GM12878 (cell line): ENCODE data around the gene RASIP1. TPM values are rescaled to one million over a fixed set of nuclear protein-coding genes. Genes with fewer than 3 reads are reported as not detected.

Experiments used
- BCL11A ChIP-seq: IDR thresholded peaks from 2 replicates; pipeline ENCODE4 v1.6.1; 2011; ENCODE audit warnings: low read depth, low read length
- BRCA1 ChIP-seq: IDR thresholded peaks from 2 replicates; pipeline ENCODE4 v1.6.1; 2011; ENCODE audit warnings: low read depth, low read length, improper control_type of control experiment
- CEBPB ChIP-seq, 2 experiments: fragments of 150-350 bp in 1 of 2; IDR thresholded peaks; 2 replicates each; pipeline ENCODE4 v1.6.1; 2012 to 2014; ENCODE audit warnings: low read depth in 2 of 2, low read length in 2 of 2, borderline replicate concordance in 1 of 2, inconsistent platforms in 1 of 2
- CHD1 ChIP-seq: IDR thresholded peaks from 2 replicates; pipeline ENCODE4 v1.6.1; 2012; ENCODE audit warnings: low read depth, low read length, improper control_type of control experiment
- EGR1 ChIP-seq, 2 experiments: IDR thresholded peaks; 1 replicate in 1 of 2; 2 replicates in 1 of 2; pipeline ENCODE4 v1.6.1; 2011 to 2012; ENCODE audit warnings: low read depth in 2 of 2, low read length in 2 of 2, borderline replicate concordance in 1 of 2, mild to moderate bottlenecking in 1 of 2, moderate library complexity in 1 of 2
- IKZF2 ChIP-seq, 2 experiments: fragments of 450-650 bp; IDR thresholded peaks; 2 replicates each; pipeline ENCODE4 v1.6.1; 2017; ENCODE audit warnings: mild to moderate bottlenecking in 2 of 2, moderate library complexity in 2 of 2
- MLLT1 ChIP-seq: fragments of 450-650 bp; IDR thresholded peaks from 2 replicates; pipeline ENCODE4 v1.6.1; 2016; ENCODE audit warnings: mild to moderate bottlenecking
- MTA3 ChIP-seq: IDR thresholded peaks from 2 replicates; pipeline ENCODE4 v1.6.1; 2012; ENCODE audit warnings: low read length, inconsistent platforms, borderline replicate concordance
- MXI1 ChIP-seq: fragments of 150-350 bp; IDR thresholded peaks from 2 replicates; pipeline ENCODE4 v1.6.1; 2011; ENCODE audit warnings: low read depth, mild to moderate bottlenecking, inconsistent platforms, low read length, improper control_type of control experiment
- NFYA ChIP-seq: IDR thresholded peaks from 2 replicates; pipeline ENCODE4 v1.6.1; 2011; ENCODE audit warnings: low read depth, mild to moderate bottlenecking, low read length, improper control_type of control experiment, borderline replicate concordance
- NR2C2 ChIP-seq: IDR thresholded peaks from 2 replicates; pipeline ENCODE4 v1.6.1; 2011; ENCODE audit warnings: borderline replicate concordance, low read depth; ENCODE audit not compliant: control insufficient read depth, insufficient read length
- NR2F1 ChIP-seq: fragments of 450-650 bp; conservative IDR thresholded peaks from 2 replicates; pipeline ENCODE4 v1.6.1; 2017; ENCODE audit warnings: mild to moderate bottlenecking
- NRF1 ChIP-seq: conservative IDR thresholded peaks from 2 replicates; pipeline ENCODE4 v1.6.1; 2011; ENCODE audit warnings: mild to moderate bottlenecking, low read depth, low read length, improper control_type of control experiment
- POU2F2 ChIP-seq: IDR thresholded peaks from 3 replicates; pipeline ENCODE4 v1.6.1; 2011; ENCODE audit warnings: low read depth, mild to moderate bottlenecking, low read length, borderline replicate concordance
- RAD21 ChIP-seq: IDR thresholded peaks from 2 replicates; pipeline ENCODE4 v1.6.1; 2011; ENCODE audit warnings: mild to moderate bottlenecking, low read depth, low read length, moderate library complexity; ENCODE audit not compliant: insufficient read depth
- REST ChIP-seq: IDR thresholded peaks from 2 replicates; pipeline ENCODE4 v1.6.1; 2012; ENCODE audit warnings: mild to moderate bottlenecking, low read depth, low read length
- RUNX3 ChIP-seq: IDR thresholded peaks from 2 replicates; pipeline ENCODE4 v1.6.1; 2012; ENCODE audit warnings: low read length, inconsistent platforms
- SMAD1 ChIP-seq: fragments of 450-650 bp; IDR thresholded peaks from 2 replicates; pipeline ENCODE4 v1.6.1; 2018; ENCODE audit warnings: mild to moderate bottlenecking, low read depth; ENCODE audit not compliant: partially characterized antibody
- SREBF1 ChIP-seq: IDR thresholded peaks from 2 replicates; pipeline ENCODE4 v1.6.1; 2012; ENCODE audit warnings: mild to moderate bottlenecking, low read length
- SUZ12 ChIP-seq: fragments of 200-600 bp; sonication (generic); IDR thresholded peaks from one replicate; pipeline ENCODE4 v1.6.1; 2018; ENCODE audit warnings: antibody characterized with exemption, mild to moderate bottlenecking; ENCODE audit not compliant: unreplicated experiment
- TAF1 ChIP-seq: IDR thresholded peaks from 2 replicates; pipeline ENCODE4 v1.6.1; 2011; ENCODE audit warnings: mild to moderate bottlenecking, low read depth, low read length, borderline replicate concordance
- ZBTB4 ChIP-seq: fragments of 450-650 bp; formaldehyde crosslinking; IDR thresholded peaks from 2 replicates; pipeline ENCODE4 v1.4.0; 2022; ENCODE audit warnings: mild to moderate bottlenecking, moderate library complexity
- ZNF274 ChIP-seq: IDR thresholded peaks from one replicate; pipeline ENCODE4 v1.8.0; 2011; ENCODE audit not compliant: insufficient read length, insufficient read depth
- polyA plus RNA-seq, 11 experiments: library from polyadenylated mRNA; depleted of rRNA in 4 of 11; unstranded in 6 of 11; stranded (reverse) in 5 of 11; fragments of >200 nt; fragmentation: Nextera tagmentation in 4 of 11; fragmentation: Illumina TruSeq in 1 of 11; extraction: Ambion mirVana in 4 of 11; extraction: Trizol in 1 of 11; gene quantifications; 1 replicate in 1 of 11; 2 replicates in 10 of 11; pipeline versions ENCODE4 v1.2.1 to v1.2.3, GENCODE V29; 2011 to 2016; ENCODE audit warnings: inconsistent platforms in 2 of 11, missing spikeins in 2 of 11, low read depth in 1 of 11
- total RNA-seq, 4 experiments: library from RNA; depleted of rRNA in 3 of 4; stranded (reverse); fragments of >200 nt in 3 of 4; fragmentation: Illumina TruSeq in 1 of 4; extraction: Trizol in 1 of 4; gene quantifications; 2 replicates each; pipeline versions ENCODE4 v1.2.1 to v1.2.3, GENCODE V29; 2013 to 2021

The RASIP1 gene
- total and polyA plus RNA-seq, 10 of the 15 experiments (the other 5 are each of a cell fraction or from before 2014, with no cell fraction given) = 0.08 TPM; not detected in 9

- TF ChIP-seq ZBTB4 (CRISPR knock-in tag) (no peak), SMAD1 (no peak), SREBF1 (peak; percentile 81), MLLT1 (0 out of 2 replicates have a peak, but pooled peaks have one; percentile 22), ZNF274 (no peak), EGR1 (IDR thresholded peaks at IDR 0.05; ENCODE audit: borderline replicate concordance in 1 of 2, low read depth in 2 of 2, low read length in 2 of 2) (no peak), BCL11A (no peak), MTA3 (no peak), NR2F1 (no peak), NRF1 (peak; percentile 51), POU2F2 (peak; percentile 12; the same call in 2 of the 3 replicates), RAD21 (no peak), MXI1 (peak; percentile 49), NFYA (peak; percentile 60), CEBPB (IDR thresholded peaks at IDR 0.05; ENCODE audit: borderline replicate concordance in 1 of 2, low read depth in 2 of 2, low read length in 2 of 2) (no peak), CHD1 (no peak), TAF1 (peak; percentile 28; the same call in 1 of the 2 replicates), RUNX3 (no peak), IKZF2 (IDR thresholded peaks at IDR 0.05) (peak in 1 of 2 experiments; percentile 40; a peak in 2 of 4 replicates), BRCA1 (no peak), REST (no peak), SUZ12 (no peak), NR2C2 (no peak)
Observed at GRCh38 chr19:48720613-48721296, 19.7 kb downstream of the RASIP1 start (continued).
